ENCODE results near the gene HPS3. TPM values are rescaled to one million over a fixed set of nuclear protein-coding genes. Genes with fewer than 3 reads are reported as not detected.
A peak's percentile ranks its signal among the peaks of the same experiment; 100 is the strongest.

The HPS3 gene
- total RNA-seq, 1 donor from 2014 or later, result 32.3 TPM

- H3K27ac Mint-ChIP-seq, result no peak overlapping the region
- no peak overlapping the region for H3K4me3 ChIP-seq
Measured at GRCh38 chr3:149119466-149119865, 10.0 kb upstream of the HPS3 start.

GRCh38 chr3:149120051-149120972, 9.1 kb upstream of the HPS3 start:
- H3K9me3 ChIP-seq (ENCODE audit: low read depth), result no peaks in the 10 kb centered on the region
- no peaks in the 10 kb centered on the region for H4K20me1 ChIP-seq (ENCODE audit: low read depth)
- H3K9ac ChIP-seq, result no peak overlapping the region
- peak overlapping the region; percentile 44 for H2AFZ ChIP-seq (replicated peaks)
- H3K79me2 ChIP-seq (ENCODE audit: low read depth), result no peaks in the 10 kb centered on the region
- no peaks in the 10 kb centered on the region for H3F3A ChIP-seq (ENCODE audit: low read depth)
- Mint-ChIP-seq H3K27me3 (ENCODE audit: insufficient read depth, low read depth) (peaks cover 2% of the 10 kb centered on the region), H3K4me1 (no peaks in the 10 kb centered on the region), H3K27ac (no peak overlapping the region), H3K4me3 (no peak overlapping the region), H3K36me3 (no peaks in the 10 kb centered on the region), H3K9me3 (no peaks in the 10 kb centered on the region)
- no peak overlapping the region for H3K4me3 ChIP-seq
- H3K27ac ChIP-seq, result no peak overlapping the region
- no peaks in the 10 kb centered on the region for H3K27me3 ChIP-seq
- TF ChIP-seq EZH2phosphoT487 (IDR thresholded peaks at IDR 0.05), result no peak
- no peak for TF ChIP-seq EZH2 (IDR thresholded peaks at IDR 0.05)
- peak; percentile 72 for TF ChIP-seq CTCF (IDR thresholded peaks at IDR 0.05)
- no peaks in the 10 kb centered on the region for H3K36me3 ChIP-seq
- no peaks in the 10 kb centered on the region for H3K4me1 ChIP-seq
- DNase-seq (ENCODE audit: low spot score), result peak; percentile 71
- H3K4me2 ChIP-seq, result no peak overlapping the region

More at GRCh38 chr3:149119466-149119865, 10.0 kb upstream of the HPS3 start:
- Histone ChIP-seq H3K9me3 (ENCODE audit: low read depth) (no peaks in the 10 kb centered on the region), H3K79me2 (ENCODE audit: low read depth) (no peaks in the 10 kb centered on the region), H3K4me2 (no peak overlapping the region), H3K36me3 (no peaks in the 10 kb centered on the region), H3F3A (ENCODE audit: low read depth) (no peaks in the 10 kb centered on the region), H2AFZ (replicated peaks) (no peak overlapping the region), H3K27ac (no peak overlapping the region), H3K27me3 (no peaks in the 10 kb centered on the region), H3K9ac (no peak overlapping the region), H4K20me1 (ENCODE audit: low read depth) (no peaks in the 10 kb centered on the region), H3K4me1 (no peaks in the 10 kb centered on the region)
- H3K9me3 Mint-ChIP-seq, result no peaks in the 10 kb centered on the region
- TF ChIP-seq EZH2 (IDR thresholded peaks at IDR 0.05), result no peak
- no peak for TF ChIP-seq EZH2phosphoT487 (IDR thresholded peaks at IDR 0.05)
- peaks cover 3% of the 10 kb centered on the region for H3K27me3 Mint-ChIP-seq (ENCODE audit: insufficient read depth, low read depth)
- H3K36me3 Mint-ChIP-seq, result no peaks in the 10 kb centered on the region
- H3K4me3 Mint-ChIP-seq, result no peak overlapping the region
- DNase-seq (ENCODE audit: low spot score), result no peak
- peaks cover 6% of the 10 kb centered on the region for H3K4me1 Mint-ChIP-seq

GRCh38 chr3:149122721-149123578, 6.5 kb upstream of the HPS3 start:
- H3K4me3 ChIP-seq, result no peak overlapping the region
- H3K36me3 ChIP-seq, result no peaks in the 10 kb centered on the region
- TF ChIP-seq CTCF (IDR thresholded peaks at IDR 0.05) (no peak), EZH2 (IDR thresholded peaks at IDR 0.05) (no peak), EZH2phosphoT487 (IDR thresholded peaks at IDR 0.05) (no peak)
- no peaks in the 10 kb centered on the region for H3F3A ChIP-seq (ENCODE audit: low read depth)
- H3K4me3 Mint-ChIP-seq, result no peak overlapping the region
- no peaks in the 10 kb centered on the region for H3K9me3 ChIP-seq (ENCODE audit: low read depth)
- no peak overlapping the region for H3K27ac Mint-ChIP-seq
- no peak overlapping the region for H2AFZ ChIP-seq (replicated peaks)
- no peaks in the 10 kb centered on the region for H3K36me3 Mint-ChIP-seq
- no peaks in the 10 kb centered on the region for H3K4me1 Mint-ChIP-seq
- H3K27me3 ChIP-seq, result peaks cover 4% of the 10 kb centered on the region
- no peak for DNase-seq (ENCODE audit: low spot score)
- H3K4me1 ChIP-seq, result no peaks in the 10 kb centered on the region
- H3K27ac ChIP-seq, result no peak overlapping the region
- no peak overlapping the region for H3K4me2 ChIP-seq
- no peaks in the 10 kb centered on the region for H4K20me1 ChIP-seq (ENCODE audit: low read depth)
- H3K9me3 Mint-ChIP-seq, result no peaks in the 10 kb centered on the region
- no peak overlapping the region for H3K9ac ChIP-seq
- no peaks in the 10 kb centered on the region for H3K79me2 ChIP-seq (ENCODE audit: low read depth)
- H3K27me3 Mint-ChIP-seq (ENCODE audit: insufficient read depth, low read depth), result no peaks in the 10 kb centered on the region
